HepG2 (cell line): ENCODE measurements around the gene SLC25A22. TPM values are rescaled to one million over a fixed set of nuclear protein-coding genes. Genes with fewer than 3 reads are reported as not detected.

Experiments
- CBFB ChIP-seq: sonication (generic); formaldehyde crosslinking; IDR thresholded peaks from 2 replicates; pipeline ENCODE4 v1.4.0; 2020; ENCODE audit warnings: missing genetic modification reagents
- KLF15 ChIP-seq: sonication (generic); formaldehyde crosslinking; IDR thresholded peaks from 2 replicates; pipeline ENCODE4 v1.8.1; 2023; ENCODE audit warnings: borderline replicate concordance, mild to moderate bottlenecking, inconsistent platforms, missing genetic modification reagents, mixed read lengths
- NCOR1 ChIP-seq: fragments of 200-600 bp; sonication (generic); IDR thresholded peaks from 2 replicates; pipeline ENCODE4 v1.7.0; 2017; ENCODE audit warnings: antibody characterized with exemption, low read length, borderline replicate concordance
- PATZ1 ChIP-seq: sonication (generic); formaldehyde crosslinking; IDR thresholded peaks from 2 replicates; pipeline ENCODE4 v1.4.0; 2020; ENCODE audit warnings: missing genetic modification reagents
- RERE ChIP-seq: IDR thresholded peaks from 2 replicates; pipeline ENCODE4 v1.6.1; 2016; ENCODE audit warnings: low read depth, missing genetic modification reagents, missing compliant biosample characterization
- TRIM24 ChIP-seq: sonication (generic); formaldehyde crosslinking; IDR thresholded peaks from 2 replicates; pipeline ENCODE4 v1.8.0; 2022; ENCODE audit warnings: mild to moderate bottlenecking, missing genetic modification reagents
- ZBTB7B ChIP-seq: sonication (generic); formaldehyde crosslinking; IDR thresholded peaks from 2 replicates; pipeline ENCODE4 v1.4.0; 2020; ENCODE audit warnings: missing genetic modification reagents
- ZFYVE20 ChIP-seq: sonication (generic); formaldehyde crosslinking; IDR thresholded peaks from 2 replicates; pipeline ENCODE4 v1.8.0; 2023; ENCODE audit warnings: low read depth, mild to moderate bottlenecking, moderate library complexity, missing genetic modification reagents, borderline replicate concordance
- ZNF225 ChIP-seq: sonication (generic); formaldehyde crosslinking; IDR thresholded peaks from 2 replicates; pipeline ENCODE4 v1.4.0; 2020; ENCODE audit warnings: mild to moderate bottlenecking, missing genetic modification reagents
- ZNF589 ChIP-seq: sonication (generic); formaldehyde crosslinking; conservative IDR thresholded peaks from 2 replicates; pipeline ENCODE4 v1.8.0; 2022; ENCODE audit warnings: mild to moderate bottlenecking, moderate library complexity, missing genetic modification reagents
- polyA plus RNA-seq, 8 experiments: library from polyadenylated mRNA; depleted of rRNA in 3 of 8; stranded (reverse) in 7 of 8; unstranded in 1 of 8; fragments of >200 nt; fragmentation: Illumina TruSeq in 4 of 8; extraction: Trizol in 4 of 8; gene quantifications; 2 replicates each; pipeline versions ENCODE4 v1.2.1 to v1.2.3, GENCODE V29; 2011 to 2016; ENCODE audit warnings: low read depth in 4 of 8, missing spikeins in 1 of 8, mixed read lengths in 1 of 8; ENCODE audit not compliant: insufficient read depth in 1 of 8
- total RNA-seq, 5 experiments: library from RNA; depleted of rRNA; stranded (reverse); fragments of >200 nt; fragmentation: Illumina TruSeq; extraction: Trizol; gene quantifications; 2 replicates each; pipeline ENCODE4 v1.2.3, GENCODE V29; 2016; ENCODE audit warnings: low read depth in 1 of 5
- TF ChIP-seq, protein P1 (sequence below): sonication (generic); formaldehyde crosslinking; IDR thresholded peaks from 2 replicates; pipeline ENCODE4 v1.4.0; 2020; ENCODE audit warnings: missing genetic modification reagents
- TF ChIP-seq, protein P2 (sequence below): sonication (generic); formaldehyde crosslinking; IDR thresholded peaks from 2 replicates; pipeline ENCODE4 v1.8.1; 2022; ENCODE audit warnings: mild to moderate bottlenecking, missing genetic modification reagents
- TF ChIP-seq, protein P3 (sequence below): sonication (generic); formaldehyde crosslinking; IDR thresholded peaks from 2 replicates; pipeline ENCODE4 v1.4.0; 2020; ENCODE audit warnings: missing genetic modification reagents

The SLC25A22 gene
- total and polyA plus RNA-seq, 2 of the 13 experiments (the other 11 are each of a cell fraction or from before 2014, with no cell fraction given), result 12.4 to 19.2 TPM

- TF ChIP-seq RERE (0 out of 2 replicates have a peak, but pooled peaks have one; percentile 17), TRIM24 (CRISPR knock-in tag) (peak; percentile 41; the same call in 1 of the 2 replicates), ZNF225 (CRISPR knock-in tag) (0 out of 2 replicates have a peak, but pooled peaks have one; percentile 10), ZFYVE20 (no peak), ZNF589 (0 out of 2 replicates have a peak, but pooled peaks have one; percentile 24), NCOR1 (no peak), KLF15 (CRISPR knock-in tag) (peak; percentile 77; the same call in 1 of the 2 replicates), PATZ1 (CRISPR knock-in tag) (peak; percentile 55; the same call in 1 of the 2 replicates), CBFB (CRISPR knock-in tag) (no peak), ZBTB7B (CRISPR knock-in tag) (no peak; the same call in 1 of the 2 replicates)
- TF ChIP-seq, protein P1, sequence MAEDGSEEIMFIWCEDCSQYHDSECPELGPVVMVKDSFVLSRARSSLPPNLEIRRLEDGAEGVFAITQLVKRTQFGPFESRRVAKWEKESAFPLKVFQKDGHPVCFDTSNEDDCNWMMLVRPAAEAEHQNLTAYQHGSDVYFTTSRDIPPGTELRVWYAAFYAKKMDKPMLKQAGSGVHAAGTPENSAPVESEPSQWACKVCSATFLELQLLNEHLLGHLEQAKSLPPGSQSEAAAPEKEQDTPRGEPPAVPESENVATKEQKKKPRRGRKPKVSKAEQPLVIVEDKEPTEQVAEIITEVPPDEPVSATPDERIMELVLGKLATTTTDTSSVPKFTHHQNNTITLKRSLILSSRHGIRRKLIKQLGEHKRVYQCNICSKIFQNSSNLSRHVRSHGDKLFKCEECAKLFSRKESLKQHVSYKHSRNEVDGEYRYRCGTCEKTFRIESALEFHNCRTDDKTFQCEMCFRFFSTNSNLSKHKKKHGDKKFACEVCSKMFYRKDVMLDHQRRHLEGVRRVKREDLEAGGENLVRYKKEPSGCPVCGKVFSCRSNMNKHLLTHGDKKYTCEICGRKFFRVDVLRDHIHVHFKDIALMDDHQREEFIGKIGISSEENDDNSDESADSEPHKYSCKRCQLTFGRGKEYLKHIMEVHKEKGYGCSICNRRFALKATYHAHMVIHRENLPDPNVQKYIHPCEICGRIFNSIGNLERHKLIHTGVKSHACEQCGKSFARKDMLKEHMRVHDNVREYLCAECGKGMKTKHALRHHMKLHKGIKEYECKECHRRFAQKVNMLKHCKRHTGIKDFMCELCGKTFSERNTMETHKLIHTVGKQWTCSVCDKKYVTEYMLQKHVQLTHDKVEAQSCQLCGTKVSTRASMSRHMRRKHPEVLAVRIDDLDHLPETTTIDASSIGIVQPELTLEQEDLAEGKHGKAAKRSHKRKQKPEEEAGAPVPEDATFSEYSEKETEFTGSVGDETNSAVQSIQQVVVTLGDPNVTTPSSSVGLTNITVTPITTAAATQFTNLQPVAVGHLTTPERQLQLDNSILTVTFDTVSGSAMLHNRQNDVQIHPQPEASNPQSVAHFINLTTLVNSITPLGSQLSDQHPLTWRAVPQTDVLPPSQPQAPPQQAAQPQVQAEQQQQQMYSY (CRISPR knock-in tag), result no peak
- TF ChIP-seq, protein P2, sequence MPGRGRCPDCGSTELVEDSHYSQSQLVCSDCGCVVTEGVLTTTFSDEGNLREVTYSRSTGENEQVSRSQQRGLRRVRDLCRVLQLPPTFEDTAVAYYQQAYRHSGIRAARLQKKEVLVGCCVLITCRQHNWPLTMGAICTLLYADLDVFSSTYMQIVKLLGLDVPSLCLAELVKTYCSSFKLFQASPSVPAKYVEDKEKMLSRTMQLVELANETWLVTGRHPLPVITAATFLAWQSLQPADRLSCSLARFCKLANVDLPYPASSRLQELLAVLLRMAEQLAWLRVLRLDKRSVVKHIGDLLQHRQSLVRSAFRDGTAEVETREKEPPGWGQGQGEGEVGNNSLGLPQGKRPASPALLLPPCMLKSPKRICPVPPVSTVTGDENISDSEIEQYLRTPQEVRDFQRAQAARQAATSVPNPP (CRISPR knock-in tag), result no peak
- TF ChIP-seq, protein P3, sequence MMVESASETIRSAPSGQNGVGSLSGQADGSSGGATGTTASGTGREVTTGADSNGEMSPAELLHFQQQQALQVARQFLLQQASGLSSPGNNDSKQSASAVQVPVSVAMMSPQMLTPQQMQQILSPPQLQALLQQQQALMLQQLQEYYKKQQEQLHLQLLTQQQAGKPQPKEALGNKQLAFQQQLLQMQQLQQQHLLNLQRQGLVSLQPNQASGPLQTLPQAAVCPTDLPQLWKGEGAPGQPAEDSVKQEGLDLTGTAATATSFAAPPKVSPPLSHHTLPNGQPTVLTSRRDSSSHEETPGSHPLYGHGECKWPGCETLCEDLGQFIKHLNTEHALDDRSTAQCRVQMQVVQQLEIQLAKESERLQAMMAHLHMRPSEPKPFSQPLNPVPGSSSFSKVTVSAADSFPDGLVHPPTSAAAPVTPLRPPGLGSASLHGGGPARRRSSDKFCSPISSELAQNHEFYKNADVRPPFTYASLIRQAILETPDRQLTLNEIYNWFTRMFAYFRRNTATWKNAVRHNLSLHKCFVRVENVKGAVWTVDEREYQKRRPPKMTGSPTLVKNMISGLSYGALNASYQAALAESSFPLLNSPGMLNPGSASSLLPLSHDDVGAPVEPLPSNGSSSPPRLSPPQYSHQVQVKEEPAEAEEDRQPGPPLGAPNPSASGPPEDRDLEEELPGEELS (CRISPR knock-in tag), result peak; percentile 29; the same call in 1 of the 2 replicates
Measured at GRCh38 chr11:818396-819128, 20.5 kb upstream of the SLC25A22 start, which contains the start of gene PNPLA2 (continued).
